ENCODE data around the gene MRPS25. TPM values are rescaled to one million over a fixed set of nuclear protein-coding genes. Genes with fewer than 3 reads are reported as not detected.

The MRPS25 gene
- polyA plus RNA-seq, 1 of the 3 experiments (the other 2 are of a cell fraction), result 41.5 TPM

DNA sequence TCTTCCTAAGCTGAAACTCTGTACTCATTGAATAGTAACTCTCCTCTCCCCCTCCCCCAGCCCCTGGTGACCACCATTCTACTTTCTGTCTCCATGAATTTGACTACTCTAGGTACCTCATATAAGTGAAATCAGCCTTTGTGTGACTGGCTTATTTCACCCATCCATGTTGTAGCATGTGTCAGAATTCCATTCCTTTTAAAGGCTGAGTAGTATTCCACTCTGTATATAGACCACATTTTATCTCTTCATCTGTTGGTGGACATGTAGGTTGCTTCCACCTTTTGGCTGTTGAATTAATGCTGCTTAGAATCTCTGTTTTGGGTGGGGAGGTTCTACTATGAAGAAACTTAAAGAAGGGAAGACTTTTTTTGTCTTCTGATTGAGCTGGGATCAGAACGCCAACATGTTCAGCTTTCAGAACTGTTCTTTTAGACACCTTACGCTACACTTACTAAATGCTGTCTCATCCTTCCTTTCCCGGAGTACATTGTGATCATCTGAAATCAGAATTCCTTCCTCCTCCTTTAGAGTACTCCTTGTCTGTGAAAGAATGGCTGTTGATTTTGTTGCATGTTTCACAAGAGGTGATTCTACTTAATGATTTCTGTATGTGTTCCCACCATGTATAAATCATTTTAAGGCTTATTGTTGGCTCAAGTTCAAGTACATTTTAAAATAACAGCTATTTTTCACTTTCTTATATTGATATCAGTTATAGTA, 50.3 kb downstream of the MRPS25 start:
- ChIA-PET CTCF (no interaction called here), POLR2A (interaction anchor here (0.6 kb wide), 1 partner anchor 69 kb away, joined by 3 read pairs; no protein-coding TSS in a partner anchor)
- Histone ChIP-seq H2AFZ (ENCODE audit: low read depth) (no peak overlapping the region), H3K9me2 (no peaks in the 10 kb centered on the region), H3K9ac (no peak overlapping the region), H3K79me2 (ENCODE audit: insufficient read depth) (peaks cover 14% of the 10 kb centered on the region; the same call in 1 of the 2 replicates), H3K36me3 (replicated peaks in 1 of 2; ENCODE audit: control insufficient read depth in 1 of 2, insufficient read depth in 2 of 2, low read length in 1 of 2) (peaks cover 42 to 53% of the 10 kb centered on the region in 2 experiments), H3K4me3 (ENCODE audit: low read depth in 2 of 2, low read length in 1 of 2) (no peak overlapping the region), H3K9me3 (no peaks in the 10 kb centered on the region), H3K4me1 (ENCODE audit: control insufficient read depth in 1 of 2, insufficient read depth in 2 of 2, low read depth in 1 of 2, low read length in 1 of 2) (peaks cover 3 to 8% of the 10 kb centered on the region in 2 experiments; a peak in 2 of 4 replicates), H3K27ac (ENCODE audit: low read depth in 2 of 2, low read length in 1 of 2) (no peak overlapping the region), H3K27me3 (ENCODE audit: insufficient read depth) (no peaks in the 10 kb centered on the region), H3K4me2 (no peak overlapping the region), H4K20me1 (ENCODE audit: insufficient read depth) (0 out of 2 replicates have a peak, but pooled peaks cover 4% of the 10 kb centered on the region), H3F3A (replicated peaks; ENCODE audit: insufficient read depth) (peaks cover 4% of the 10 kb centered on the region)
- TF ChIP-seq NRF1 (IDR thresholded peaks at IDR 0.05; ENCODE audit: low read depth, low read length) (no peak), FOSL2 (IDR thresholded peaks at IDR 0.05; ENCODE audit: borderline replicate concordance, low read depth) (no peak), IRF3 (IDR thresholded peaks at IDR 0.05; ENCODE audit: low read depth, low read length) (no peak), RCOR1 (IDR thresholded peaks at IDR 0.05; ENCODE audit: low read length) (no peak), TEAD4 (IDR thresholded peaks at IDR 0.05; ENCODE audit: borderline replicate concordance, insufficient read depth) (no peak), SMC3 (IDR thresholded peaks at IDR 0.05; ENCODE audit: low read depth, low read length) (no peak), EZH2phosphoT487 (IDR thresholded peaks at IDR 0.05; ENCODE audit: borderline replicate concordance, low read depth) (no peak), MXI1 (IDR thresholded peaks at IDR 0.05; ENCODE audit: low read depth, low read length) (no peak), POLR2AphosphoS5 (IDR thresholded peaks at IDR 0.05; ENCODE audit: low read depth, low read length) (no peak), FOXM1 (IDR thresholded peaks at IDR 0.05; ENCODE audit: low read depth) (no peak), GATA2 (CRISPR knock-in tag; IDR thresholded peaks at IDR 0.05) (no peak), TAF1 (IDR thresholded peaks at IDR 0.05; ENCODE audit: borderline replicate concordance, low read depth, low read length) (no peak), MEF2A (IDR thresholded peaks at IDR 0.05; ENCODE audit: borderline replicate concordance, low read depth) (no peak), RXRA (IDR thresholded peaks at IDR 0.05; ENCODE audit: borderline replicate concordance, low read depth) (no peak), RFX5 (IDR thresholded peaks at IDR 0.05; ENCODE audit: low read length) (no peak), GABPA (IDR thresholded peaks at IDR 0.05; ENCODE audit: low read depth) (no peak), YY1 (IDR thresholded peaks at IDR 0.05; ENCODE audit: low read depth) (no peak)
- no peak for DNase-seq
- 98% methylated on average over 3 of the region's 3 CpGs for WGBS (ENCODE audit: low lambda C conversion rate)

DNA sequence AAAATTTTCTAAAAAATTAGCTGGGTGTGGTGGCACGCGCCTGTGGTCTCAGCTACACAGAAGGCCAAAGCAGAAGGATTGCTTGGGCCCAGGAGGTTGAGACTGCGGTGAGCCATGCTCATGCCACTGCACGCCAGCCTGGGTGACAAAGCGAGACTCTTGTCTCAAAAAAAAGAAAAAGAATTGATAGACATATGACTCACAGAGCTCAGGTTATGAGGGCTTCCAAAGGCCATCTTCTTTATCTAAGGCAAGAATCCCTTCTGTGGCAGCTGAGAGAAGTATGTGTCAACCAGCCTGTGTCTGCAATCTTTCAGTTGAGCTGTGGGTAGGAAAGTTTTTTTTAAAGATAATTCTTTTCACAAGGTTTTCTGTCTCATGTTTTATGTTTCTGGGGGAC, 53.9 kb downstream of the MRPS25 start:
- H4K20me1 ChIP-seq (ENCODE audit: insufficient read depth), result 0 out of 2 replicates have a peak, but pooled peaks cover 4% of the 10 kb centered on the region
- H3K9me3 ChIP-seq, result no peaks in the 10 kb centered on the region
- peaks cover 18% of the 10 kb centered on the region for H3K79me2 ChIP-seq (ENCODE audit: insufficient read depth)
- H2AFZ ChIP-seq (ENCODE audit: low read depth), result no peak overlapping the region
- H3K4me2 ChIP-seq, result no peak overlapping the region
- WGBS (ENCODE audit: low lambda C conversion rate), result 94% methylated on average over 5 of the region's 5 CpGs
- peaks cover 8% of the 10 kb centered on the region for H3F3A ChIP-seq (replicated peaks; ENCODE audit: insufficient read depth)
- H3K36me3 ChIP-seq (replicated peaks in 1 of 2; ENCODE audit: control insufficient read depth in 1 of 2, insufficient read depth in 2 of 2, low read length in 1 of 2), result peaks cover 34 to 53% of the 10 kb centered on the region in 2 experiments
- H3K27ac ChIP-seq (ENCODE audit: low read depth in 2 of 2, low read length in 1 of 2), result no peak overlapping the region
- CTCF ChIA-PET, result no interaction called here
- H3K4me3 ChIP-seq (ENCODE audit: low read depth in 2 of 2, low read length in 1 of 2), result no peak overlapping the region
- H3K4me1 ChIP-seq (ENCODE audit: control insufficient read depth in 1 of 2, insufficient read depth in 2 of 2, low read depth in 1 of 2, low read length in 1 of 2), result peaks cover 3 to 8% of the 10 kb centered on the region in 2 experiments; a peak in 2 of 4 replicates
- DNase-seq, result no peak
- POLR2A ChIA-PET, result no interaction called here
- TF ChIP-seq PBX3 (IDR thresholded peaks at IDR 0.05), result 0 out of 2 replicates have a peak, but pooled peaks have one; percentile 16
- peak; percentile 30; the same call in 1 of the 2 replicates for TF ChIP-seq TCF12 (IDR thresholded peaks at IDR 0.05)
- TF ChIP-seq NRF1 (IDR thresholded peaks at IDR 0.05; ENCODE audit: low read depth, low read length), result no peak
- TF ChIP-seq FOXJ3 (CRISPR knock-in tag; IDR thresholded peaks at IDR 0.05), result no peak
- no peaks in the 10 kb centered on the region for H3K9me2 ChIP-seq
- no peak overlapping the region for H3K9ac ChIP-seq
- no peaks in the 10 kb centered on the region for H3K27me3 ChIP-seq (ENCODE audit: insufficient read depth)

Data from SK-N-SH (cell line).